ENCODE measurements around the gene CXCL8. TPM values are rescaled to one million over a fixed set of nuclear protein-coding genes. Genes with fewer than 3 reads are reported as not detected.
"Not testable (repeated sequence)": the region's sequence is repeated elsewhere in the genome, so short reads cannot be mapped to it uniquely, and the experiment has no call there.

CXCL8 gene
- total and polyA plus RNA-seq, 4 donors = 1.3 to 17.9 (median 10.0) TPM

DNA sequence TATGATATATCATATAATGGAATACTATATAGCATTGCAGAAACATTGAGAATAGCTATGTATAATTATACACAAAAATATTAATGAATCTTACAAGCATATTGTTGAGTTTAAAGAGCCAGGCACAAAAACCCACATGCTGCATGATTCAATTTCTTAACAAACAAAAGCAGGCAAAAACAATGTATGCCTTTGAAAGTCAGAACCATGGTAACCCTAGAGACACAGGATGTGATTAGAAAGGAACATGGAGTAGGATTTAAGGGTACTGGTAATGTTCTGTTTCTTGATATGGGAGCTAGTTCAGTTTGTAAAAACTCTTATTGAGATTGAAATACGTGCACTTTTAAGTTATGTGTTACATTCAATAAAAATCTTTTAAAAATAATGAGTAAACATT is 21.5 kb downstream of the CXCL8 start:
- H3K27me3 ChIP-seq (ENCODE audit: control insufficient read depth in 1 of 2, insufficient read depth in 2 of 2, low read length in 1 of 2) = no peaks in the 10 kb centered on the region
- ATAC-seq (ENCODE audit: low FRiP score) (no peak), DNase-seq (no peak)
- no peak overlapping the region for H3K4me3 ChIP-seq (ENCODE audit: low read length in 2 of 2)
- 85% methylated on average over 1 of the region's 1 CpG for whole genome bisulfite sequencing, 2 donors
- intact Hi-C loops (cut with DNase I) = no loop called here
- H3K4me1 ChIP-seq (ENCODE audit: control insufficient read depth in 1 of 2, insufficient read depth in 2 of 2, low read length in 2 of 2) = no peaks in the 10 kb centered on the region
- no peaks in the 10 kb centered on the region for H3K9me3 ChIP-seq (ENCODE audit: control insufficient read depth, low read length)
- H3K27ac ChIP-seq (ENCODE audit: low read depth in 1 of 2, low read length in 2 of 2) = no peak overlapping the region
- no peaks in the 10 kb centered on the region for H3K36me3 ChIP-seq (ENCODE audit: control insufficient read depth in 1 of 2, insufficient read depth in 2 of 2, low read length in 1 of 2)

GRCh38 chr4:73762409-73762808 is 22.0 kb downstream of the CXCL8 start:
- no peak for DNase-seq
- 82 to 85% methylated on average over 7 of the region's 7 CpGs for WGBS, 2 donors

DNA sequence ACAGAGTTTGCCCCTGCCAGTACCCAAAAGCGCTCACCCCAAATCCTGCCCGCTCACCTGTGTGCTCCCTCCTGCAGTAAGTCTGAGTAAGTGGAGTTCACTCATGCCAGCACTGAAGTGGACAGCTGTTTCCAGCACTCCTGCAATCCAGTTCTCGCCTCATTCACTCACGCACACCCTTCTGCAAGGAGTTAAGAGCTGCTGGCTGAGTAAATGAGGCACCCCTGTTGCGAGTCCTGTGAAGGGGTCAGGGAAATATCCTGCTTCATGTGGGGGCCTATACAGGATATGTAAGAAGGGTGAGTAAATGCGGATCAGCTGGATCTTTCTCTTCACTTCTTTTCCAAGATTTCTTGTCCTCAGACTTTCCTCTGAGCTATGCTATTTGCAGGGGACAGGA is 23.5 kb downstream of the CXCL8 start:
- WGBS, 2 donors = 93 to 95% methylated on average over 6 of the region's 6 CpGs
- intact Hi-C loops (cut with DNase I) = no loop called here

More at GRCh38 chr4:73762409-73762808, 22.0 kb downstream of the CXCL8 start:
- Histone ChIP-seq H3K4me1 (ENCODE audit: control insufficient read depth in 1 of 2, insufficient read depth in 2 of 2, low read length in 2 of 2) (no peaks in the 10 kb centered on the region), H3K27ac (ENCODE audit: low read depth in 1 of 2, low read length in 2 of 2) (no peak overlapping the region), H3K4me3 (ENCODE audit: low read length in 2 of 2) (no peak overlapping the region), H3K36me3 (ENCODE audit: control insufficient read depth in 1 of 2, insufficient read depth in 2 of 2, low read length in 1 of 2) (no peaks in the 10 kb centered on the region), H3K9me3 (ENCODE audit: control insufficient read depth, low read length) (no peaks in the 10 kb centered on the region), H3K27me3 (ENCODE audit: control insufficient read depth in 1 of 2, insufficient read depth in 2 of 2, low read length in 1 of 2) (no peaks in the 10 kb centered on the region)
- ATAC-seq (ENCODE audit: low FRiP score) = no peak
- intact Hi-C loops (cut with DNase I) = no loop called here

GRCh38 chr4:73764513-73764912 is 24.1 kb downstream of the CXCL8 start:
- no peaks in the 10 kb centered on the region for H3K27me3 ChIP-seq (ENCODE audit: control insufficient read depth in 1 of 2, insufficient read depth in 2 of 2, low read length in 1 of 2)
- ATAC-seq (ENCODE audit: low FRiP score) (no peak), DNase-seq (no peak)
- H3K9me3 ChIP-seq (ENCODE audit: control insufficient read depth, low read length) = no peaks in the 10 kb centered on the region
- no peaks in the 10 kb centered on the region for H3K36me3 ChIP-seq (ENCODE audit: control insufficient read depth in 1 of 2, insufficient read depth in 2 of 2, low read length in 1 of 2)
- H3K4me3 ChIP-seq (ENCODE audit: low read length in 2 of 2) = no peak overlapping the region
- intact Hi-C loops (cut with DNase I) = no loop called here
- H3K4me1 ChIP-seq (ENCODE audit: control insufficient read depth in 1 of 2, insufficient read depth in 2 of 2, low read length in 2 of 2) = no peaks in the 10 kb centered on the region
- H3K27ac ChIP-seq (ENCODE audit: low read depth in 1 of 2, low read length in 2 of 2) = no peak overlapping the region
- 73 to 92% methylated on average over 4 of the region's 4 CpGs for WGBS, 2 donors

More for the DNA sequence above, 23.5 kb downstream of the CXCL8 start:
- Histone ChIP-seq H3K4me1 (ENCODE audit: control insufficient read depth in 1 of 2, insufficient read depth in 2 of 2, low read length in 2 of 2) (no peaks in the 10 kb centered on the region), H3K27ac (ENCODE audit: low read depth in 1 of 2, low read length in 2 of 2) (no peak overlapping the region), H3K27me3 (ENCODE audit: control insufficient read depth in 1 of 2, insufficient read depth in 2 of 2, low read length in 1 of 2) (no peaks in the 10 kb centered on the region), H3K9me3 (ENCODE audit: control insufficient read depth, low read length) (no peaks in the 10 kb centered on the region), H3K4me3 (ENCODE audit: low read length in 2 of 2) (no peak overlapping the region), H3K36me3 (ENCODE audit: control insufficient read depth in 1 of 2, insufficient read depth in 2 of 2, low read length in 1 of 2) (no peaks in the 10 kb centered on the region)
- DNase-seq = no peak
- no peak for ATAC-seq (ENCODE audit: low FRiP score)

DNA sequence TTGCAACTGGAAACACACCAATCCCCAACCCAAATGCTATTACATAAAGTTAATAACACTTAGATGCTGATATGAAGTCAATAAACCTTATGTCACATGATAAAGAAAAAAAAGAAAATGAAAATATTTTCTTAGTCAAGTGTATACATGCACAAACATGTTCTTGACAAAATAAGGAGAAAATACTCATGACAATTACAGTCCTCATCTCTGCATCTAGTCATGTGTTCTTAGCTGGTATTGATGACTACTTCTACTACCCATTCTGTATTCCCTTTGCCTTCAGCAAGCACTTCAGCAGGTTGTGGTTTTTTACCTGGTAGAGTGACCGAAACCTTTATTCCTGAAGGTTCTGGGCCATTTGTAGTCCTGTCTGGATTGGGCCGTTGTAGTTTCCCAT is 24.9 kb downstream of the CXCL8 start:
- DNase-seq (no peak), ATAC-seq (ENCODE audit: low FRiP score) (no peak)
- intact Hi-C loops (cut with DNase I) = no loop called here
- Histone ChIP-seq H3K4me3 (ENCODE audit: low read length in 2 of 2) (no peak overlapping the region), H3K27ac (ENCODE audit: low read depth in 1 of 2, low read length in 2 of 2) (no peak overlapping the region), H3K36me3 (ENCODE audit: control insufficient read depth in 1 of 2, insufficient read depth in 2 of 2, low read length in 1 of 2) (no peaks in the 10 kb centered on the region), H3K27me3 (ENCODE audit: control insufficient read depth in 1 of 2, insufficient read depth in 2 of 2, low read length in 1 of 2) (no peaks in the 10 kb centered on the region), H3K9me3 (ENCODE audit: control insufficient read depth, low read length) (no peaks in the 10 kb centered on the region), H3K4me1 (ENCODE audit: control insufficient read depth in 1 of 2, insufficient read depth in 2 of 2, low read length in 2 of 2) (no peaks in the 10 kb centered on the region)
- WGBS, 2 donors = 76 to 93% methylated on average over 2 of the region's 2 CpGs

- H3K4me3 ChIP-seq (ENCODE audit: low read length in 2 of 2) = no peak overlapping the region
- no peak for ATAC-seq (ENCODE audit: low FRiP score)
- intact Hi-C loops (cut with DNase I) = no loop called here
- 65 to 90% methylated on average over 2 of the region's 2 CpGs for WGBS, 2 donors
- peaks cover 0 to 3% of the 10 kb centered on the region in 2 donors for H3K4me1 ChIP-seq (ENCODE audit: control insufficient read depth in 1 of 2, insufficient read depth in 2 of 2, low read length in 2 of 2)
- no peak overlapping the region for H3K27ac ChIP-seq (ENCODE audit: low read depth in 1 of 2, low read length in 2 of 2)
- H3K36me3 ChIP-seq (ENCODE audit: control insufficient read depth in 1 of 2, insufficient read depth in 2 of 2, low read length in 1 of 2) = no peaks in the 10 kb centered on the region
- H3K9me3 ChIP-seq (ENCODE audit: control insufficient read depth, low read length) = no peaks in the 10 kb centered on the region
- no peak for DNase-seq
- H3K27me3 ChIP-seq (ENCODE audit: control insufficient read depth in 1 of 2, insufficient read depth in 2 of 2, low read length in 1 of 2) = no peaks in the 10 kb centered on the region
Observed at GRCh38 chr4:73770917-73771316, 30.5 kb downstream of the CXCL8 start.

DNA sequence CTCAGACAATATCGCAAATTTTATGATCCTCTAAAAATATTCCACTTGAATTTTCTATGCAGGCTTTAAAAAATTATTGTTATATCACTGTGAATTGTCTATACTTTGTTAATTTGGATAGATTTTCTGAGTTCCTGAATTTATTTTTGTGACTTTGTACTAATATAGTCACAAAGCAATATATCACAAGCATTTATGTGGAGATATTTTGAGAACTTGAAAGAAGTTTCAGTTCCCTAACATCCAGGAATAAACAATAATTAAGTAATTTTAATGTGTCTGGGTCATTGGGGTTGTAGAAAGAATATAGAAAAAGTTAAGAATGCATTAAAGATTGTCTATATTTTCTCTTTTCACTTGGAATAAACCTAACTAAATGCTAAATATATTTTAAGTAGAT is 32.0 kb downstream of the CXCL8 start:
- ATAC-seq (ENCODE audit: low FRiP score) (no peak), DNase-seq (no peak)
- no peak overlapping the region for H3K4me3 ChIP-seq (ENCODE audit: low read length in 2 of 2)
- H3K9me3 ChIP-seq (ENCODE audit: control insufficient read depth, low read length) = no peaks in the 10 kb centered on the region
- H3K36me3 ChIP-seq (ENCODE audit: control insufficient read depth in 1 of 2, insufficient read depth in 2 of 2, low read length in 1 of 2) = no peaks in the 10 kb centered on the region
- H3K4me1 ChIP-seq (ENCODE audit: control insufficient read depth in 1 of 2, insufficient read depth in 2 of 2, low read length in 2 of 2) = peaks cover 0 to 3% of the 10 kb centered on the region in 2 donors
- 93 to 97% methylated on average over 1 of the region's 1 CpG for WGBS, 2 donors
- intact Hi-C loops (cut with DNase I) = no loop called here
- H3K27ac ChIP-seq (ENCODE audit: low read depth in 1 of 2, low read length in 2 of 2) = no peak overlapping the region
- no peaks in the 10 kb centered on the region for H3K27me3 ChIP-seq (ENCODE audit: control insufficient read depth in 1 of 2, insufficient read depth in 2 of 2, low read length in 1 of 2)

DNA sequence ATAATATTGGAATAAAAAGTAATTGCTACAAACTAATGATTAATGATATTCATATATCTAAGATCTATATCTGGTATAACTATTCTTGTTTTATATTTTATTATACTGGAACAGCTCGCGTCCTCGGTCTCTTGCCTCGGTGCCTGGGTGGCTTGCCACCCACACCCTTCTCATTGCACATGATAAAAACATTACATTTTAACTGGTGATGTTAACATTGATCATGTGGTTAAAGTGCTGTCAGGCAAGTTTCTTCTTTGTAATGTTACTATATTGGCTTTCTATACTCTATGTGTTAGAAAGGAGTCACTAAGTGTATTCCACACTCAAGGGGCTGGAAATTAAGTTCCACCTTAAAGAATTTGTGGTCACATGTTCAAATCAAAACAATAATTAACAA is 34.0 kb downstream of the CXCL8 start:
- H3K4me3 ChIP-seq (ENCODE audit: low read length in 2 of 2); intact Hi-C loops (cut with DNase I); H3K27me3 ChIP-seq (ENCODE audit: control insufficient read depth in 1 of 2, insufficient read depth in 2 of 2, low read length in 1 of 2); H3K4me1 ChIP-seq (ENCODE audit: control insufficient read depth in 1 of 2, insufficient read depth in 2 of 2, low read length in 2 of 2); H3K27ac ChIP-seq (ENCODE audit: low read depth in 1 of 2, low read length in 2 of 2); DNase-seq; H3K9me3 ChIP-seq (ENCODE audit: control insufficient read depth, low read length); ATAC-seq (ENCODE audit: low FRiP score); H3K36me3 ChIP-seq (ENCODE audit: control insufficient read depth in 1 of 2, insufficient read depth in 2 of 2, low read length in 1 of 2): not testable (repeated sequence)
- 94 to 95% methylated on average over 4 of the region's 4 CpGs for WGBS, 2 donors

- Histone ChIP-seq H3K9me3 (ENCODE audit: control insufficient read depth, low read length) (no peaks in the 10 kb centered on the region), H3K27ac (ENCODE audit: low read depth in 1 of 2, low read length in 2 of 2) (no peak overlapping the region), H3K36me3 (ENCODE audit: control insufficient read depth in 1 of 2, insufficient read depth in 2 of 2, low read length in 1 of 2) (no peaks in the 10 kb centered on the region), H3K4me3 (ENCODE audit: low read length in 2 of 2) (no peak overlapping the region), H3K27me3 (ENCODE audit: control insufficient read depth in 1 of 2, insufficient read depth in 2 of 2, low read length in 1 of 2) (no peaks in the 10 kb centered on the region), H3K4me1 (ENCODE audit: control insufficient read depth in 1 of 2, insufficient read depth in 2 of 2, low read length in 2 of 2) (peaks cover 0 to 3% of the 10 kb centered on the region in 2 donors)
- DNase-seq (no peak), ATAC-seq (ENCODE audit: low FRiP score) (no peak)
- intact Hi-C loops (cut with DNase I) = no loop called here
- 3% methylated on average over 2 of the region's 2 CpGs for WGBS, 2 donors
Observed at GRCh38 chr4:73776321-73776729, 36.0 kb downstream of the CXCL8 start.
